ENCODE data around the gene ALDH1B1. TPM values are rescaled to one million over a fixed set of nuclear protein-coding genes. Genes with fewer than 3 reads are reported as not detected.

The ALDH1B1 gene
- total and polyA plus RNA-seq, 11 donors = 7.5 to 55.6 (median 20.7) TPM

DNA sequence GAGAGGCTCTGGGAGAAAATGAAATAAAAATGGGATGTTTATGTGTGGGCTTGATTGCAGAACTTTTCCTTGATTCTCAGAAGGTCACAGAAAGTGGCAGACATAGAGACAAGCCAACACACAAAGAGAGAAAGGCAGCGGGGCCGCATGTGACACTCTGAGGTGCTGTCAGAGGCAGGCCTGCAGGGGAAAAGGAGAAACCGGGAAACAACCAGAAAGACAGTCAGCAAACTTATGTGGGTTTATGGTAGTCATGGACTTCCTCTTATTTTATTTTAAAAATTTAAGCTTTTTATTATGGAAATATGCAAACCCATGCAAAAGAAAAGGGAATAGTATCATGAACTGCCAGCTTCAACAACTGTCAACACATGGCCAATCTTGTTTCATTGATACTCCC, 48.0 kb downstream of the ALDH1B1 start:
- Histone ChIP-seq H3K9me3 (no peaks in the 10 kb centered on the region), H3K4me1 (no peaks in the 10 kb centered on the region), H3K27me3 (peaks cover 0 to 12% (median 0%) of the 10 kb centered on the region in 9 donors), H3K27ac (no peak overlapping the region), H3K4me3 (no peak overlapping the region), H3K36me3 (no peaks in the 10 kb centered on the region)
- WGBS, 4 donors = 72 to 82% (median 81%) methylated on average over 3 of the region's 3 CpGs
- no peak for ATAC-seq
- DNase-seq = no peak
- TF ChIP-seq POLR2A (IDR thresholded peaks at IDR 0.05) = no peak
- intact Hi-C loops (cut with DNase I) = no loop called here

DNA sequence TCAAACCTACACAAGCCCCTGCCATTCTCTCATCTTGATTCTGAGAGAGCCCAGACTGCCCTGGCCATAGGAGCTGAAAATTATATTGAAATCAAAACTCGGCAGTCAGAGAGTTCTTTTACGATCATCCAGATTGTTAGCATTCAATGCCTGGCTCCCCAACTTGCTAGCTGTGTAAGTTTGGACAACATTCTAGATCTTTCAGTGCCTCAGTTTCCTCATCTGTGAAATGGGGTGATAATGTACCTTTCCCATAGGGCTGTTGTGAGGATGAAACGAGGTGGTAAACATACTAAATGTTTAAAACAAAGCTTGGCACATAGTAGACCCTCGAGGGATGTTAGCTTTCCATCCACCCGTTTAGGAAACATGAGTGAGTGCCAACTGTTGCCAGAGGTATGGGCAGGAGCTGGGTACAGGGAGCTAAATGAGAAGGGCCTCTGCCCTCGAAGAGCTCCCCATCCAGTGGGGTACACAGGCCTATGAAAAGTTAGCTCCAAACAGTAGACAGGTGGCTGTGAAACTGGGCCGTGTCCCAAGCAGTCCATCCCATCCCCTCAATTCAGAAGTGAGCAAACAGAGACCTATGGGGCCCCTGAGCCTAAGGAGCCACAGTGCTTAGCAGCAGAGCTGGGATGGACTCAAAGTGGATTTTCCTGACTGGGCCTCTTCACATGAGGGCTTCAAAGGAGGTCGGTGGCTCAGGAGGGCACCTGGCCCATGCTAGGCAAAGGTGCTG, 49.0 kb downstream of the ALDH1B1 start:
- H3K4me1 ChIP-seq = no peaks in the 10 kb centered on the region
- ATAC-seq = no peak
- TF ChIP-seq, protein P1, sequence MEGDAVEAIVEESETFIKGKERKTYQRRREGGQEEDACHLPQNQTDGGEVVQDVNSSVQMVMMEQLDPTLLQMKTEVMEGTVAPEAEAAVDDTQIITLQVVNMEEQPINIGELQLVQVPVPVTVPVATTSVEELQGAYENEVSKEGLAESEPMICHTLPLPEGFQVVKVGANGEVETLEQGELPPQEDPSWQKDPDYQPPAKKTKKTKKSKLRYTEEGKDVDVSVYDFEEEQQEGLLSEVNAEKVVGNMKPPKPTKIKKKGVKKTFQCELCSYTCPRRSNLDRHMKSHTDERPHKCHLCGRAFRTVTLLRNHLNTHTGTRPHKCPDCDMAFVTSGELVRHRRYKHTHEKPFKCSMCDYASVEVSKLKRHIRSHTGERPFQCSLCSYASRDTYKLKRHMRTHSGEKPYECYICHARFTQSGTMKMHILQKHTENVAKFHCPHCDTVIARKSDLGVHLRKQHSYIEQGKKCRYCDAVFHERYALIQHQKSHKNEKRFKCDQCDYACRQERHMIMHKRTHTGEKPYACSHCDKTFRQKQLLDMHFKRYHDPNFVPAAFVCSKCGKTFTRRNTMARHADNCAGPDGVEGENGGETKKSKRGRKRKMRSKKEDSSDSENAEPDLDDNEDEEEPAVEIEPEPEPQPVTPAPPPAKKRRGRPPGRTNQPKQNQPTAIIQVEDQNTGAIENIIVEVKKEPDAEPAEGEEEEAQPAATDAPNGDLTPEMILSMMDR (IDR thresholded peaks at IDR 0.05) = no peak
- no peak for TF ChIP-seq POLR2A (IDR thresholded peaks at IDR 0.05)
- DNase-seq = no peak
- no peaks in the 10 kb centered on the region for H3K36me3 ChIP-seq
- H3K27ac ChIP-seq = no peak overlapping the region
- peaks cover 0 to 12% (median 0%) of the 10 kb centered on the region in 9 donors for H3K27me3 ChIP-seq
- H3K9me3 ChIP-seq = no peaks in the 10 kb centered on the region
- H3K4me3 ChIP-seq = no peak overlapping the region
- WGBS, 4 donors = 81 to 85% (median 82%) methylated on average over 7 to 8 of the region's 8 CpGs
- intact Hi-C loops (cut with DNase I) = no loop called here

DNA sequence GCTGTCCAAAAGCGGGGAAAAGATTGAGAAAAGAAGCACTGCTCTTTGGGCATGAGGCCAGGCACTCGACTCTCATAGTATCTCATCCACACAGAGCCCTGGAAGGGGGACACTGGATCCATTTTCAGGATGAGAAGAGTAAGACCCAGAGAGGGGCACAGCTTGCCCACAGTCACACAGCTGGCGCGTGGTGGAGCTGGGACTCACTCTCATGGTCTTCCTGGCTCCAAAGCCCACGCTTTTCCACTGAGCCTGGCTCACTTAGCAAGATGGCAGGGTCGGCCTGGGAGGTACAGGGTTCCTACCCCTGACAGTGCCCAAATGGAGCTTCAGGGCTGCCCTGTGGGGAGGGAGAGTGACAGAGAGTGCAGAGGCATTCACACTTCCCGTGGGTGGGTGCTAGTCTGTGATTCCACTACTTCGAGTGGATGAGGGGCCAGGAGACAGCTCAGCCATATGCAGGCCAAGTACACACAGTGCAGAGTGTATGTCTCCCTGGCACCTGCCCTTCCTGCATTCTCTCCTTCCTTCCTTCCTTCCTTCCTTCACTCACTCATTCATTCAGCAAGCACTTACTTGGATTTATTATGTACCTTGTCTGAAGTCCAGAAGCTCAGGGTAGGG, 50.1 kb downstream of the ALDH1B1 start:
- peaks cover 0 to 12% (median 0%) of the 10 kb centered on the region in 9 donors for H3K27me3 ChIP-seq

DNA sequence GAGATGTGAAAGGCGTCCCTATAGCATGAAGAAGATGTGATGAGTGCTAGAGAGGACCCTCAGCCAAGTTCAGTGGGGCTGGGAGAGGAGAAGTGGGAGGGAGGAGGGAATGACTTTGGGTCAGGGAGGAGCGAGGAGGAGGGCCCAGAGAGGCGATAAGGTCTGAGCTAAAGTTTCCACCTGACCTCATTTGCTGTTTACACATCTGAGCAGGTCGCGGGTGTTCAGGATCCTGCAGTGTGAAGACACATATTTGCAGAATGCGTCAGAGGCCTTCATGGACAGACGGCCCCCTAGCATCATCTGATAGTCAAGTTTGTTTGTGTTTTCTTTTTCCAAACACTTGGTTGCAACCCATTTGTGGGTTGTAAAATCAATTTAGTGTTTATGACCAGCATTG, 50.7 kb downstream of the ALDH1B1 start:
- TF ChIP-seq POLR2A (IDR thresholded peaks at IDR 0.05) = no peak
- TF ChIP-seq, protein P1 (IDR thresholded peaks at IDR 0.05) = no peak
- Histone ChIP-seq H3K27ac (no peak overlapping the region), H3K4me1 (no peaks in the 10 kb centered on the region), H3K36me3 (no peaks in the 10 kb centered on the region), H3K9me3 (no peaks in the 10 kb centered on the region), H3K27me3 (peaks cover 0 to 12% (median 0%) of the 10 kb centered on the region in 9 donors), H3K4me3 (no peak overlapping the region)
- DNase-seq (no peak), ATAC-seq (no peak)
- 35 to 53% (median 46%) methylated on average over 7 of the region's 7 CpGs for WGBS, 4 donors
- intact Hi-C loops (cut with DNase I) = no loop called here

More for the DNA sequence above, 50.1 kb downstream of the ALDH1B1 start:
- 54 to 69% (median 59%) methylated on average over 6 to 8 of the region's 8 CpGs for WGBS, 4 donors
- Histone ChIP-seq H3K36me3 (no peaks in the 10 kb centered on the region), H3K4me3 (no peak overlapping the region), H3K4me1 (no peaks in the 10 kb centered on the region), H3K9me3 (no peaks in the 10 kb centered on the region), H3K27ac (no peak overlapping the region)
- TF ChIP-seq POLR2A (IDR thresholded peaks at IDR 0.05) = no peak
- TF ChIP-seq, protein P1 (IDR thresholded peaks at IDR 0.05) = no peak
- DNase-seq (no peak), ATAC-seq (no peak)
- intact Hi-C loops (cut with DNase I) = no loop called here

All from heart left ventricle (tissue), 16 donors.